A549 (cell line): ENCODE data around the gene CDKN1C.

Experiments
- CBX8 ChIP-seq: fragments of 200-600 bp; sonication (generic); IDR thresholded peaks from 2 replicates; pipeline ENCODE4 v1.6.1; 2016
- CEBPB ChIP-seq, 2 experiments: fragments of >200 bp in 1 of 2; sonication (Bioruptor Twin) in 1 of 2; formaldehyde crosslinking in 1 of 2; IDR thresholded peaks; 2 replicates each; pipeline ENCODE4 v1.6.1; 2012 to 2016
- CHD4 ChIP-seq: fragments of 200-600 bp; sonication (generic); IDR thresholded peaks from 2 replicates; pipeline ENCODE4 v1.6.1; 2016; ENCODE audit warnings: antibody characterized with exemption, mild to moderate bottlenecking, borderline replicate concordance
- HOXA7 ChIP-seq: fragments of 250-450 bp; sonication (Bioruptor Pico); IDR thresholded peaks from 2 replicates; pipeline ENCODE4 v1.5.0; 2020; ENCODE audit warnings: mild to moderate bottlenecking, moderate library complexity
- HOXB5 ChIP-seq: fragments of 250-450 bp; sonication (Bioruptor Pico); IDR thresholded peaks from 2 replicates; pipeline ENCODE4 v1.5.0; 2020; ENCODE audit warnings: mild to moderate bottlenecking, moderate library complexity
- JUN ChIP-seq, 2 experiments: fragments of >200 bp; sonication (Bioruptor Twin); formaldehyde crosslinking; IDR thresholded peaks; 2 replicates in 1 of 2; 3 replicates in 1 of 2; pipeline ENCODE4 v1.6.1; 2016 to 2017
- POLR2A ChIP-seq: IDR thresholded peaks from 2 replicates; pipeline ENCODE4 v1.6.1; 2012; ENCODE audit warnings: mild to moderate bottlenecking, low read length
- RAD21 ChIP-seq, 2 experiments: fragments of >200 bp in 1 of 2; sonication (Bioruptor Twin) in 1 of 2; formaldehyde crosslinking in 1 of 2; IDR thresholded peaks in 1 of 2; conservative IDR thresholded peaks in 1 of 2; 2 replicates in 1 of 2; 3 replicates in 1 of 2; pipeline ENCODE4 v1.6.1; 2012 to 2018; ENCODE audit warnings: inconsistent platforms in 1 of 2
- TF ChIP-seq, protein P1 (sequence below): fragments of >200 bp; sonication (Bioruptor Twin); formaldehyde crosslinking; IDR thresholded peaks from 3 replicates; pipeline ENCODE4 v1.5.1; 2016
- TF ChIP-seq, protein P2 (sequence below): fragments of 200-600 bp; sonication (generic); IDR thresholded peaks from 2 replicates; pipeline ENCODE4 v1.6.1; 2016; ENCODE audit warnings: antibody characterized with exemption, mild to moderate bottlenecking, moderate library complexity
- TF ChIP-seq, protein P3 (sequence below): fragments of 450-650 bp; IDR thresholded peaks from 2 replicates; pipeline ENCODE4 v1.6.1; 2014; ENCODE audit warnings: antibody characterized with exemption

DNA sequence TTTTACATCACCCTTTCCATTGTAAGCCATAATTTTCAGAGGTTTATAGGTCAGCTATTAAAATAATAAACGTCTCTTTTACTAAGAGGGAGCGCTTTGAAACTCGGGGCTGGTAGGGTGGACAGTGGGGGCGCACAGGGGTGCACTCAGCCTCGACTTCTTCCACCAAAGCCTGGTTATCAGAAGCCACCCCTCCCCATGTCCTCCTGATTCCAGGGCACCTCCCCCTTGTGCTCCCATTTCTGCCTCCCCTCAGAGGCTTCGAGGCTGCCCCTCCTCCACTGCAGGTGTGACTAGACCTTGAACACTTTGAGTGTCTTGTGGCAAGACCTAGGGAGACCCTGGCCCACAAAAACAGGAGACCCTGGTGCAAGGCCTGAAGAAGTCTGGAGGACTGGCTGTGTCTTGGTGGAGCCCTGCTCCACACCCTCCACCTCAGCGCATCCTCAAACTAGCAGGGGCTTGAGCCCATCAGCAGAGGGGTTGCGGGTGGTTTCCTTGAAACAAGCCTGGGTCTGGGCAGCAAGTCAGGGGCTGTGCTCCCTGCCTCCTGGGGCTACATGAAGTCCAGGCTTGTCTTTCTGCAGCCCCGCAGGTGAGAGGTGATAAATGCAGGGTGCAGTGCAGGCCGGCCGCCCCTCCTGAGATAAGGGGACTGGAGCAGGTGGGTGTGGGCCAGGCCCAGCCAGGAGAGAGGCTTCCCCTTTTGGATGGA is 3.0 kb downstream of the CDKN1C start:
- TF ChIP-seq CEBPB (IDR thresholded peaks at IDR 0.05): no peak
- TF ChIP-seq HOXB5: no peak
- TF ChIP-seq, protein P1, sequence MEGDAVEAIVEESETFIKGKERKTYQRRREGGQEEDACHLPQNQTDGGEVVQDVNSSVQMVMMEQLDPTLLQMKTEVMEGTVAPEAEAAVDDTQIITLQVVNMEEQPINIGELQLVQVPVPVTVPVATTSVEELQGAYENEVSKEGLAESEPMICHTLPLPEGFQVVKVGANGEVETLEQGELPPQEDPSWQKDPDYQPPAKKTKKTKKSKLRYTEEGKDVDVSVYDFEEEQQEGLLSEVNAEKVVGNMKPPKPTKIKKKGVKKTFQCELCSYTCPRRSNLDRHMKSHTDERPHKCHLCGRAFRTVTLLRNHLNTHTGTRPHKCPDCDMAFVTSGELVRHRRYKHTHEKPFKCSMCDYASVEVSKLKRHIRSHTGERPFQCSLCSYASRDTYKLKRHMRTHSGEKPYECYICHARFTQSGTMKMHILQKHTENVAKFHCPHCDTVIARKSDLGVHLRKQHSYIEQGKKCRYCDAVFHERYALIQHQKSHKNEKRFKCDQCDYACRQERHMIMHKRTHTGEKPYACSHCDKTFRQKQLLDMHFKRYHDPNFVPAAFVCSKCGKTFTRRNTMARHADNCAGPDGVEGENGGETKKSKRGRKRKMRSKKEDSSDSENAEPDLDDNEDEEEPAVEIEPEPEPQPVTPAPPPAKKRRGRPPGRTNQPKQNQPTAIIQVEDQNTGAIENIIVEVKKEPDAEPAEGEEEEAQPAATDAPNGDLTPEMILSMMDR: no peak
- no peak for TF ChIP-seq RAD21 (conservative IDR thresholded peaks at IDR 0.05 in 1 of 2, IDR thresholded peaks at IDR 0.05 in 1 of 2)
- TF ChIP-seq CBX8: no peak
- TF ChIP-seq POLR2A: no peak
- TF ChIP-seq, protein P2, sequence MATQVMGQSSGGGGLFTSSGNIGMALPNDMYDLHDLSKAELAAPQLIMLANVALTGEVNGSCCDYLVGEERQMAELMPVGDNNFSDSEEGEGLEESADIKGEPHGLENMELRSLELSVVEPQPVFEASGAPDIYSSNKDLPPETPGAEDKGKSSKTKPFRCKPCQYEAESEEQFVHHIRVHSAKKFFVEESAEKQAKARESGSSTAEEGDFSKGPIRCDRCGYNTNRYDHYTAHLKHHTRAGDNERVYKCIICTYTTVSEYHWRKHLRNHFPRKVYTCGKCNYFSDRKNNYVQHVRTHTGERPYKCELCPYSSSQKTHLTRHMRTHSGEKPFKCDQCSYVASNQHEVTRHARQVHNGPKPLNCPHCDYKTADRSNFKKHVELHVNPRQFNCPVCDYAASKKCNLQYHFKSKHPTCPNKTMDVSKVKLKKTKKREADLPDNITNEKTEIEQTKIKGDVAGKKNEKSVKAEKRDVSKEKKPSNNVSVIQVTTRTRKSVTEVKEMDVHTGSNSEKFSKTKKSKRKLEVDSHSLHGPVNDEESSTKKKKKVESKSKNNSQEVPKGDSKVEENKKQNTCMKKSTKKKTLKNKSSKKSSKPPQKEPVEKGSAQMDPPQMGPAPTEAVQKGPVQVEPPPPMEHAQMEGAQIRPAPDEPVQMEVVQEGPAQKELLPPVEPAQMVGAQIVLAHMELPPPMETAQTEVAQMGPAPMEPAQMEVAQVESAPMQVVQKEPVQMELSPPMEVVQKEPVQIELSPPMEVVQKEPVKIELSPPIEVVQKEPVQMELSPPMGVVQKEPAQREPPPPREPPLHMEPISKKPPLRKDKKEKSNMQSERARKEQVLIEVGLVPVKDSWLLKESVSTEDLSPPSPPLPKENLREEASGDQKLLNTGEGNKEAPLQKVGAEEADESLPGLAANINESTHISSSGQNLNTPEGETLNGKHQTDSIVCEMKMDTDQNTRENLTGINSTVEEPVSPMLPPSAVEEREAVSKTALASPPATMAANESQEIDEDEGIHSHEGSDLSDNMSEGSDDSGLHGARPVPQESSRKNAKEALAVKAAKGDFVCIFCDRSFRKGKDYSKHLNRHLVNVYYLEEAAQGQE: no peak
- TF ChIP-seq JUN (IDR thresholded peaks at IDR 0.05): no peak
- no peak for TF ChIP-seq CHD4
- no peak for TF ChIP-seq HOXA7 (CRISPR knock-in tag)
- TF ChIP-seq, protein P3, sequence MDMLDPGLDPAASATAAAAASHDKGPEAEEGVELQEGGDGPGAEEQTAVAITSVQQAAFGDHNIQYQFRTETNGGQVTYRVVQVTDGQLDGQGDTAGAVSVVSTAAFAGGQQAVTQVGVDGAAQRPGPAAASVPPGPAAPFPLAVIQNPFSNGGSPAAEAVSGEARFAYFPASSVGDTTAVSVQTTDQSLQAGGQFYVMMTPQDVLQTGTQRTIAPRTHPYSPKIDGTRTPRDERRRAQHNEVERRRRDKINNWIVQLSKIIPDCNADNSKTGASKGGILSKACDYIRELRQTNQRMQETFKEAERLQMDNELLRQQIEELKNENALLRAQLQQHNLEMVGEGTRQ: no peak
